GM19452 (cell line): Measurements from ENCODE around the gene GDPD3.

Source experiments
- ATAC-seq: cut with Tn5 transposase; IDR thresholded peaks from one replicate; pipeline ENCODE4 v1.9.1; 2021; ENCODE audit not compliant: unreplicated experiment

The GDPD3 gene

GRCh38 chr16:30060836-30061554, 52.3 kb downstream of the GDPD3 start:
- ATAC-seq, result no peak

DNA sequence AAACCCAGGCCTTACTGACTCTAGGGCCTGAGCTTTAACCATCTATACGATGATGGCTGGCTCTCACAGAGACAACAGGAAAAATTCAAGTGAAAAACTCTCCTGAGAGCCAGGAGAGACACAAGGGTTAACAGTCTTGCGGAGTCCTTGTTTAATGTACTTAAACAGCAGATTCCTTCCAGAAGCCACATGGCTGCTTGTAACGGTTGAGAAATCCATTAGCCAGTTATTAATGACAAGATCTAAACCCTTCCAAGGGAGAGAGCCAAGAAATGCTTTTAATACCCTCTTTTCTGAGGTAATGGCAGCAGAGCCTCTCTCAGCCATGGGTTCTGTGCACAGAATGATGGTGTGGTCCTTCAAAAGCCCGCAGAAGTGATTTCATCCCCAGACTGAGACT, 53.0 kb downstream of the GDPD3 start:
- ATAC-seq, result no peak

DNA sequence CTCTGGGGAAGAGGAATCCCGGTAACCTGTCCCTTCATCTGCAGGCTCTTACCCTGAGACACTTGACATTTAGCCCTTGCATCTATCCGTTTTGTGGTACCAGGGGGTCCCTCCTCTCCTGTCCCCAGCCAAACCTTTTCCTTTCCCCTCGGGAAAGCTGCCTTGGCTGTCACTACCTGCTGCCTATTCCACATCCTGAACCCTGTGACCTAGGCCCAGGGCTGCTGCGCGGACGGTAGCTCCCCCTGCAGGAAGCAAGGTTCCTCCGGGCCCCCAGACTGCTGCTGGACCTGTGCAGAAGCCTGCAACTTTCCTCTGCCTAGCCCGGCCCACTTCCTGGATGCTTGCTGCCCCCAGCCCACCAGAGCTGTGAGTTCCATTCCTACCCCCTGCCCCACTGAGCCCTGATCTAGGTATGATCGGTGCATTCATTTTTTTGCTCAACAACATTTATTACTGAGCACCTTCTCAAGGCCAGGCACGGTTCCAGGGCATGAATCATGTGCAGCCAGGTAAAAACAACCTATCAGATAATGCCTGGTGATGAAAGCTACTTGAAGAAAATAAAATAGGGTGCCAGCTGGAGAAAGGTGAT, 58.3 kb downstream of the GDPD3 start:
- no peak for ATAC-seq
